Spleen (tissue), 11 donors: ENCODE measurements around the gene SSBP4. TPM values are rescaled to one million over a fixed set of nuclear protein-coding genes. Genes with fewer than 3 reads are reported as not detected.
A peak's percentile ranks its signal among the peaks of the same experiment; 100 is the strongest.
"Not testable (repeated sequence)": the region's sequence is repeated elsewhere in the genome, so short reads cannot be mapped to it uniquely, and the experiment has no call there.

Experiments
- DNase-seq: peaks from one replicate; pipeline ENCODE4 v3.0.0-alpha.2; 2020
- H3K27ac ChIP-seq, 8 donors: fragments of 200-600 bp; sonication (generic) in 7 of 8; 1 replicate in 4 of 8; 2 replicates in 4 of 8; pipeline versions ENCODE4 v1.5.0 to v1.8.0; 2016 to 2021; ENCODE audit warnings: inconsistent platforms in 4 of 8, mild to moderate bottlenecking in 4 of 8, moderate library complexity in 1 of 8
- H3K27me3 ChIP-seq, 7 donors: fragments of 200-600 bp; sonication (generic) in 6 of 7; replicated peaks in 1 of 7; 1 replicate in 4 of 7; 2 replicates in 3 of 7; pipeline versions ENCODE4 v1.5.0 to v1.8.0; 2016 to 2021; ENCODE audit warnings: inconsistent platforms in 3 of 7, mild to moderate bottlenecking in 1 of 7
- H3K36me3 ChIP-seq, 6 donors: fragments of 200-600 bp; sonication (generic) in 5 of 6; 1 replicate in 4 of 6; 2 replicates in 2 of 6; pipeline versions ENCODE4 v1.5.0 to v1.8.0; 2016 to 2021; ENCODE audit warnings: inconsistent platforms in 2 of 6
- H3K4me1 ChIP-seq, 6 donors: fragments of 200-600 bp; sonication (generic) in 5 of 6; 1 replicate in 3 of 6; 2 replicates in 3 of 6; pipeline versions ENCODE4 v1.5.0 to v1.8.0; 2016 to 2021; ENCODE audit warnings: inconsistent platforms in 3 of 6
- H3K4me3 ChIP-seq, 8 donors: fragments of 200-600 bp; sonication (generic) in 7 of 8; 1 replicate in 4 of 8; 2 replicates in 4 of 8; pipeline versions ENCODE4 v1.5.0 to v1.8.0; 2016 to 2021; ENCODE audit warnings: inconsistent platforms in 4 of 8, mild to moderate bottlenecking in 4 of 8, moderate library complexity in 2 of 8
- H3K9me3 ChIP-seq, 8 donors: fragments of 200-600 bp; sonication (generic) in 7 of 8; 1 replicate in 4 of 8; 2 replicates in 4 of 8; pipeline versions ENCODE4 v1.5.0 to v1.8.0; 2016 to 2021; ENCODE audit warnings: inconsistent platforms in 4 of 8
- CTCF ChIP-seq, 11 experiments: fragments of 200-600 bp in 7 of 11; fragments of 450-650 bp in 4 of 11; sonication (generic) in 4 of 11; IDR thresholded peaks in 8 of 11; conservative IDR thresholded peaks in 3 of 11; 1 replicate in 7 of 11; 2 replicates in 4 of 11; pipeline versions ENCODE4 v1.4.0 to v1.8.0; 2016 to 2021; ENCODE audit warnings: antibody characterized with exemption in 11 of 11, inconsistent platforms in 4 of 11, mild to moderate bottlenecking in 1 of 11
- POLR2A ChIP-seq, 3 donors: fragments of 450-650 bp; IDR thresholded peaks; one replicate each; pipeline ENCODE4 v1.5.1; 2017; ENCODE audit warnings: antibody characterized with exemption in 3 of 3, mild to moderate bottlenecking in 1 of 3
- POLR2AphosphoS5 ChIP-seq, 3 donors: sonication (generic); formaldehyde crosslinking; IDR thresholded peaks; one replicate each; pipeline ENCODE4 v1.5.1; 2017; ENCODE audit warnings: antibody characterized with exemption in 3 of 3
- WGBS, 5 donors: extraction: QIAGEN DNeasy Blood & Tissue Kit in 3 of 5; methylation state at CpG; one replicate each; pipeline versions ENCODE4 v1.1.5 to v1.1.7; 2013 to 2018; 5-methylcytosine and 5-hydroxymethylcytosine counted together
- intact Hi-C: fragments of 100-400 bp; cut with DNase I; formaldehyde crosslinking; loops from one replicate; pipeline ENCODE4 v1.15.0; 2023; ENCODE audit warnings: low total_unique reads
- polyA plus RNA-seq, 3 donors: library from polyadenylated mRNA; stranded (reverse); fragments of 200-250 nt; gene quantifications; one replicate each; pipeline ENCODE4 v1.2.1, GENCODE V29; 2013
- total RNA-seq, 7 donors: library from RNA; depleted of rRNA in 3 of 7; stranded (reverse); fragments of >200 nt in 3 of 7; fragmentation: NEBNext Ultra II Directional in 4 of 7; extraction: Animal tissue kit (Norgen Biotek cat#: 25700) in 4 of 7; gene quantifications; one replicate each; pipeline versions ENCODE4 v1.1.0 to v1.2.1, GENCODE V29; 2016 to 2021
- donor health status: healthy with polysubstance abuse.
- donor health status: DM: no; HTN: no; CAD: no; lungs with moderate emphysema.
- donor health status: DM: no; HTN: no; CAD: no.
- donor health status: Bipolar disorder and iron deficiency.
- donor health status: healthy.
- donor health status: DM: no; HTN: no; CAD: no.
- donor health status: DM: yes; HTN: yes; CAD: no.

SSBP4 gene
- total and polyA plus RNA-seq, 10 donors, result 56.3 to 143 (median 88.6) TPM

GRCh38 chr19:18377026-18377425, 42.2 kb upstream of the SSBP4 start:
- DNase-seq, result no peak
- H3K36me3 ChIP-seq, result no peaks in the 10 kb centered on the region
- peak overlapping the region in 2 of 8 donors; percentile 1 to 11 for H3K27ac ChIP-seq
- intact Hi-C loops, result no loop called here
- H3K9me3 ChIP-seq, result no peaks in the 10 kb centered on the region
- 83 to 88% (median 85%) methylated on average over 6 of the region's 6 CpGs for WGBS, 5 donors
- TF ChIP-seq CTCF (IDR thresholded peaks at IDR 0.05 in 8 of 11, conservative IDR thresholded peaks at IDR 0.05 in 3 of 11) (no peak), POLR2AphosphoS5 (IDR thresholded peaks at IDR 0.05) (no peak), POLR2A (IDR thresholded peaks at IDR 0.05) (no peak)
- H3K4me3 ChIP-seq, result no peak overlapping the region
- peaks cover 0 to 4% (median 0%) of the 10 kb centered on the region in 7 donors for H3K27me3 ChIP-seq
- peaks cover 22 to 77% (median 43%) of the 10 kb centered on the region in 6 donors for H3K4me1 ChIP-seq

GRCh38 chr19:18379803-18380747, 39.1 kb upstream of the SSBP4 start:
- 38 to 52% (median 50%) methylated on average over 22 of the region's 22 CpGs for WGBS, 5 donors
- Histone ChIP-seq H3K27ac (peak overlapping the region; percentile 19 to 84 (median 74)), H3K4me3 (no peak overlapping the region), H3K27me3 (peaks cover 0 to 33% (median 0%) of the 10 kb centered on the region in 7 donors), H3K4me1 (peaks cover 1 to 65% (median 24%) of the 10 kb centered on the region in 6 donors), H3K9me3 (no peaks in the 10 kb centered on the region), H3K36me3 (no peaks in the 10 kb centered on the region)
- DNase-seq, result peak; percentile 82
- peak in 1 of 11 experiments; percentile 3 for TF ChIP-seq CTCF (IDR thresholded peaks at IDR 0.05 in 8 of 11, conservative IDR thresholded peaks at IDR 0.05 in 3 of 11)
- no peak for TF ChIP-seq POLR2A (IDR thresholded peaks at IDR 0.05)
- peak; percentile 54 to 64 (median 60) for TF ChIP-seq POLR2AphosphoS5 (IDR thresholded peaks at IDR 0.05)
- intact Hi-C loops, result no loop called here

GRCh38 chr19:18380843-18381242, 38.4 kb upstream of the SSBP4 start:
- Histone ChIP-seq H3K4me3 (no peak overlapping the region), H3K4me1 (peaks cover 0 to 62% (median 24%) of the 10 kb centered on the region in 6 donors), H3K27ac (peak overlapping the region in 7 of 8 donors; percentile 46 to 84 (median 76)), H3K36me3 (no peaks in the 10 kb centered on the region), H3K9me3 (no peaks in the 10 kb centered on the region), H3K27me3 (peaks cover 0 to 41% (median 0%) of the 10 kb centered on the region in 7 donors)
- intact Hi-C loops, result no loop called here
- TF ChIP-seq POLR2AphosphoS5 (IDR thresholded peaks at IDR 0.05), result no peak
- TF ChIP-seq POLR2A (IDR thresholded peaks at IDR 0.05), result no peak
- TF ChIP-seq CTCF (IDR thresholded peaks at IDR 0.05 in 8 of 11, conservative IDR thresholded peaks at IDR 0.05 in 3 of 11), result no peak
- DNase-seq, result no peak
- 54 to 84% (median 77%) methylated on average over 3 of the region's 3 CpGs for WGBS, 5 donors

- H3K4me3 ChIP-seq, H3K9me3 ChIP-seq, H3K36me3 ChIP-seq, intact Hi-C loops: not testable (repeated sequence)
- H3K27me3 ChIP-seq, result peaks cover 0 to 54% (median 0%) of the 10 kb centered on the region in 7 donors
- H3K4me1 ChIP-seq, result peaks cover 16 to 79% (median 46%) of the 10 kb centered on the region in 6 donors
- DNase-seq, result peak; percentile 34
- 90 to 93% (median 90%) methylated on average over 11 of the region's 11 CpGs for WGBS, 5 donors
- H3K27ac ChIP-seq, result peak overlapping the region in 2 of 8 donors; percentile 5 to 61
Observed at GRCh38 chr19:18383622-18384021, 35.6 kb upstream of the SSBP4 start.
